Progenitor cell of endocrine pancreas (in vitro differentiated cells): ENCODE data around the gene ASAP2. TPM values are rescaled to one million over a fixed set of nuclear protein-coding genes. Genes with fewer than 3 reads are reported as not detected.

ENCODE experiments used
- DNase-seq: peaks from one replicate; pipeline ENCODE4 v3.0.0; 2021; ENCODE audit warnings: low spot score; ENCODE audit not compliant: unreplicated experiment
- H3K27ac Mint-ChIP-seq: 2 replicates; pipeline ENCODE4 v1.8.0; 2021; ENCODE audit warnings: mild to moderate bottlenecking, moderate library complexity, mixed read lengths
- H3K27me3 Mint-ChIP-seq: 2 replicates; pipeline ENCODE4 v1.8.0; 2021; ENCODE audit warnings: mixed read lengths
- H3K36me3 Mint-ChIP-seq: 2 replicates; pipeline ENCODE4 v1.8.0; 2022; ENCODE audit warnings: mixed read lengths; ENCODE audit not compliant: insufficient read depth
- H3K4me1 Mint-ChIP-seq: 2 replicates; pipeline ENCODE4 v1.8.0; 2021; ENCODE audit warnings: low read depth, mixed read lengths
- H3K4me3 Mint-ChIP-seq: 2 replicates; pipeline ENCODE4 v1.8.0; 2021; ENCODE audit warnings: low read depth, mild to moderate bottlenecking, moderate library complexity, mixed read lengths
- H3K9me3 Mint-ChIP-seq: 2 replicates; pipeline ENCODE4 v1.8.0; 2021; ENCODE audit warnings: low read depth, mixed read lengths
- total RNA-seq: library from RNA; stranded (reverse); gene quantifications from 2 replicates; pipeline ENCODE4 v1.2.1, GENCODE V29; 2021
- TF ChIP-seq, protein P1 (sequence below): fragments of 200-600 bp; sonication (generic); IDR thresholded peaks from one replicate; pipeline ENCODE4 v1.5.0; 2021; ENCODE audit warnings: antibody characterized with exemption, mild to moderate bottlenecking; ENCODE audit not compliant: unreplicated experiment

The ASAP2 gene
- total RNA-seq, 1 donor from 2014 or later: 65.4 TPM

DNA sequence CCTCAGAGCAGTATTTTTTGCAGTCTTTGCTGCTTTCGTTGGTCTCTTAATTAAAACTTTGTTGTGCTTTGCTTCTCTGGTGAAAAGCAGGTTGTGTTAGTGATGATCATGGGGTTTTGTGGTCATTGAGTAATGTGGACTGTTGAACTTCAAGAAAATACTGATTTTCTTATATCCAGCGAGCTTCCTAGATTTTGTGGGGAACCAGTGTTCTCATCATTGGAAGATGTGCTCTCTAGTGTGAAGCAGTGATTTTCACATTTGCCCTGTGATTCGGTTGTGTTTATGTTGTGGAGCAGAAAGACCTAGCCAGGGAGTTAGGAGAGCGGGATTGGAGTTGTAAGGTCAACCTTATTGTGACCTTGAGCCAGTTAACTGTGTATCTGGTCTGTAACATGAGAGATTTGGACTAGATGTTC, 12.4 kb downstream of the ASAP2 start:
- H3K27ac Mint-ChIP-seq: no peak overlapping the region

DNA sequence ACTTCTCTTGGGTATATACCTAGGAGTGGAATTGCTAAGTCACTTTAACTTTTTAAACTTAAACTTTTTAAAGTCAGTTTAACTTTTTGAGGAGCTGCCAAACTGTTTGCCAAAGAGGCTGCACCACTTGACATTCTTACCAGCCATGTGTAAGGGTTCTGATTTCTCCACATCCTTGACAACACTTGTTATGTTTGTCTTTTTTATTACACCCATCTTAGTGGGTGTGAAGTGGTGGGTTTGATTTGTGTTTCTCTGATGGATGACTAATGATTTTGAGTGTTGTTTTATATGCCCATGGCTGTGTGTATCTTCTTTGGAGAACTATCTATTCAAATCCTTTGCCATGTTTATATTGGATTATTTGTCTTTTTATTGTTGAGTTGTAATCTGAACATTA, 13.6 kb downstream of the ASAP2 start:
- Mint-ChIP-seq H3K4me3 (no peak overlapping the region), H3K9me3 (peaks cover 12% of the 10 kb centered on the region), H3K27ac (no peak overlapping the region), H3K36me3 (peaks cover 18% of the 10 kb centered on the region), H3K4me1 (peaks cover 13% of the 10 kb centered on the region), H3K27me3 (no peaks in the 10 kb centered on the region)
- DNase-seq: no peak
- TF ChIP-seq, protein P1, sequence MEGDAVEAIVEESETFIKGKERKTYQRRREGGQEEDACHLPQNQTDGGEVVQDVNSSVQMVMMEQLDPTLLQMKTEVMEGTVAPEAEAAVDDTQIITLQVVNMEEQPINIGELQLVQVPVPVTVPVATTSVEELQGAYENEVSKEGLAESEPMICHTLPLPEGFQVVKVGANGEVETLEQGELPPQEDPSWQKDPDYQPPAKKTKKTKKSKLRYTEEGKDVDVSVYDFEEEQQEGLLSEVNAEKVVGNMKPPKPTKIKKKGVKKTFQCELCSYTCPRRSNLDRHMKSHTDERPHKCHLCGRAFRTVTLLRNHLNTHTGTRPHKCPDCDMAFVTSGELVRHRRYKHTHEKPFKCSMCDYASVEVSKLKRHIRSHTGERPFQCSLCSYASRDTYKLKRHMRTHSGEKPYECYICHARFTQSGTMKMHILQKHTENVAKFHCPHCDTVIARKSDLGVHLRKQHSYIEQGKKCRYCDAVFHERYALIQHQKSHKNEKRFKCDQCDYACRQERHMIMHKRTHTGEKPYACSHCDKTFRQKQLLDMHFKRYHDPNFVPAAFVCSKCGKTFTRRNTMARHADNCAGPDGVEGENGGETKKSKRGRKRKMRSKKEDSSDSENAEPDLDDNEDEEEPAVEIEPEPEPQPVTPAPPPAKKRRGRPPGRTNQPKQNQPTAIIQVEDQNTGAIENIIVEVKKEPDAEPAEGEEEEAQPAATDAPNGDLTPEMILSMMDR: no peak

More for the DNA sequence above, 12.4 kb downstream of the ASAP2 start:
- H3K27me3 Mint-ChIP-seq: no peaks in the 10 kb centered on the region
- no peak for DNase-seq
- peaks cover 18% of the 10 kb centered on the region for H3K36me3 Mint-ChIP-seq
- peaks cover 13% of the 10 kb centered on the region for H3K4me1 Mint-ChIP-seq
- TF ChIP-seq, protein P1: no peak
- H3K4me3 Mint-ChIP-seq: no peak overlapping the region
- peaks cover 12% of the 10 kb centered on the region for H3K9me3 Mint-ChIP-seq

DNA sequence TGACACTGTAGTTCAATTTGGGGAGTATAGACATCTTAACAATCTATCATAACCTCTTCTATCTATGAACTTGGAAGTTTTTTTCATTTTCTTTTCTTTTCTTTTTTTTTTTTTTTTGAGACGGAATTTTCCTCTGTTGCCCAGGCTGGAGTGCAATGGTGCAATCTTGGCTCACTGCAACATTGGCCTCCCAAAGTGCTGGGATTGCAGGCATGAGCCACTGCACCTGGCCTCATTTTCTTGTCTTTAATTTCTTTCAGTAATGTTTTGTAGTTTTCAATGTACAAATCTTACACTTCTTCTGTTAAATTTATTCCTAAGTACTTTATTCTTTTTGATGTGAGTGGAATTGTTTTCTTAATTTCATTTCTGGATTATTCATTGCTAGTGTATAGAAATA, 14.6 kb downstream of the ASAP2 start:
- Mint-ChIP-seq H3K27me3 (no peaks in the 10 kb centered on the region), H3K4me3 (no peak overlapping the region), H3K36me3 (peaks cover 17% of the 10 kb centered on the region), H3K9me3 (peaks cover 12% of the 10 kb centered on the region), H3K27ac (no peak overlapping the region), H3K4me1 (peaks cover 16% of the 10 kb centered on the region)
- TF ChIP-seq, protein P1: no peak
- no peak for DNase-seq

DNA sequence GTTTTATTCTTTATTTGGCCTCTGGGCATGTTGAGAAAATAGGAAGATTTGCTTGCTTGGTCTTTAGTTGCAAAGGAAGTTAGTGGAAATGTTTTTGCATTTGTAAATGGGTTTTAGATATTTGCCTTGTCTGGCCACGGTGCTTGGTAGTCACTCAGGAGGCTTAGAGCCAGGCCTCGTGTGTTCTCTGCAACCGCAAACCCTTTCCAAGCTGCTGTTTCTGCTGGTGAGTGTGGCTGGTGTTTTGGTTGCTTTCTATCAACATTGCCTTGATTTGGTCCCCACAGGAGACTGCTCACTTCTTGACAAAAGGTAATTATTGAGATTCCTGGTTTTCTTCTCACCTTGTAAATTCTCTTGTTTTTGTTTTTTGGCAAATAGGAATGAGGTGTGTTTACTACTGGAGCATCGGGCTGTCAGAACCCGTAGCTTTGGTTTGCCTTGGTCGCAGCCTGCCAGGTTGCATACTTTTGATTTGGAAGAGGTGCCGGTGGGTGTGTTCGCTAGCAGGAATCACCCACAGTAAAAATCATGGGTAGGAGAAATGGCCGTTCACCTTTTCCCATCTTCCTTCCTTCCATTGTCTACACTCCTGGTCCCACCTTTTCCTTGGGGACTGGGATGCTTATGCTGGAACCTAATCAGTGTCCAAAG, 15.8 kb downstream of the ASAP2 start:
- H3K4me3 Mint-ChIP-seq: no peak overlapping the region
- peaks cover 14% of the 10 kb centered on the region for H3K36me3 Mint-ChIP-seq
- DNase-seq: no peak
- H3K27me3 Mint-ChIP-seq: no peaks in the 10 kb centered on the region
- H3K9me3 Mint-ChIP-seq: peaks cover 12% of the 10 kb centered on the region
- no peak overlapping the region for H3K27ac Mint-ChIP-seq
- TF ChIP-seq, protein P1: no peak
- peaks cover 14% of the 10 kb centered on the region for H3K4me1 Mint-ChIP-seq

DNA sequence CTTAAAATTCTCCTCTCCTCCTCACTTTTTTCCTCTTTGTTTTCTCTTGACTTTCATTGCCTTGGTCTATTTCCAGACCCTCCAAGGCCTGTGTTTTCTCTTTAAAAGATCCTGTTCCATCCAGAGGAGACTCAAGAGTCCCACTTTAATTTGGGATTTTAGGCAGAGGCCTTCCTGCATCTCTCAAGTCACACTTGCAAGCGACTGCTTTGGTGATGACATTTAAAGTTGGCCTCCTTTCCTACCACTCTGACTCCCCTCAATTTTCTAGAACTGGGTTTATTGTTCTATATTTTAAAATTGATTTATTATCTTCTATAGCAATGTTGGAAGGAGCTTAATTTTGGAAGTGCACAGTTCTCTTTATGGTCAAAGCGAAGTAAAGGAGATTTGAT, 16.3 kb downstream of the ASAP2 start:
- Mint-ChIP-seq H3K27me3 (no peaks in the 10 kb centered on the region), H3K36me3 (peaks cover 11% of the 10 kb centered on the region), H3K9me3 (peaks cover 12% of the 10 kb centered on the region), H3K4me3 (no peak overlapping the region), H3K27ac (no peak overlapping the region), H3K4me1 (peaks cover 15% of the 10 kb centered on the region)
- TF ChIP-seq, protein P1: no peak
- no peak for DNase-seq
